ENCODE measurements around the gene MEIKIN.
A peak's percentile ranks its signal among the peaks of the same experiment; 100 is the strongest.

The MEIKIN gene

GRCh38 chr5:131943916-131944315 is 1.5 kb downstream of the MEIKIN start:
- FAIRE-seq (no peak), DNase-seq (ENCODE audit: insufficient read length, low spot score) (no peak)
- no peak for TF ChIP-seq CTCF (IDR thresholded peaks at IDR 0.05; ENCODE audit: insufficient read depth, missing control alignments)

- FAIRE-seq: no peak
- no peak for DNase-seq (ENCODE audit: insufficient read length, low spot score)
- TF ChIP-seq CTCF (IDR thresholded peaks at IDR 0.05; ENCODE audit: insufficient read depth, missing control alignments): no peak
Measured at GRCh38 chr5:131942016-131942415, 3.4 kb downstream of the MEIKIN start.

GRCh38 chr5:131939690-131940345 is 5.6 kb downstream of the MEIKIN start:
- no peak for DNase-seq (ENCODE audit: insufficient read length, low spot score)
- FAIRE-seq: no peak
- no peak for TF ChIP-seq CTCF (IDR thresholded peaks at IDR 0.05; ENCODE audit: insufficient read depth, missing control alignments)

GRCh38 chr5:131932235-131932634 is 13.2 kb downstream of the MEIKIN start:
- FAIRE-seq (no peak), DNase-seq (ENCODE audit: insufficient read length, low spot score) (no peak)
- no peak for TF ChIP-seq CTCF (IDR thresholded peaks at IDR 0.05; ENCODE audit: insufficient read depth, missing control alignments)

GRCh38 chr5:131928957-131929356 is 16.5 kb downstream of the MEIKIN start:
- DNase-seq (ENCODE audit: insufficient read length, low spot score) (no peak), FAIRE-seq (no peak)
- no peak for TF ChIP-seq CTCF (IDR thresholded peaks at IDR 0.05; ENCODE audit: insufficient read depth, missing control alignments)

GRCh38 chr5:131926168-131926567 is 19.3 kb downstream of the MEIKIN start:
- FAIRE-seq: peak; percentile 48
- no peak for TF ChIP-seq CTCF (IDR thresholded peaks at IDR 0.05; ENCODE audit: insufficient read depth, missing control alignments)

GRCh38 chr5:131916481-131916880 is 29.0 kb downstream of the MEIKIN start:
- FAIRE-seq: no peak
- TF ChIP-seq CTCF (IDR thresholded peaks at IDR 0.05; ENCODE audit: insufficient read depth, missing control alignments): no peak
- no peak for DNase-seq (ENCODE audit: insufficient read length, low spot score)

More at GRCh38 chr5:131926168-131926567, 19.3 kb downstream of the MEIKIN start:
- DNase-seq (ENCODE audit: insufficient read length, low spot score): no peak
